GM12878 (cell line): ENCODE data around the gene BBC3. TPM values are rescaled to one million over a fixed set of nuclear protein-coding genes. Genes with fewer than 3 reads are reported as not detected.
A peak's percentile ranks its signal among the peaks of the same experiment; 100 is the strongest.

Experiments used
- ATAC-seq: fragments of 200-7000 bp; cut with Tn5 transposase; 3 replicates; pipeline ENCODE4 v1.9.1; 2020; ENCODE audit warnings: mild to moderate bottlenecking, moderate library complexity
- BruUV-seq: library from RNA; stranded (reverse); fragments of 400-500 nt; replicated peaks from 2 replicates; lab custom pipeline; 2021; lab: Mats Ljungman, UMichigan
- CTCF ChIA-PET: fragments of 300-600 bp; sonication (Branson Sonifier 250); formaldehyde crosslinking; extraction: SDS; loops from one replicate; lab custom pipeline; 2021; ENCODE audit warnings: inconsistent platforms; lab: Yijun Ruan, JAX
- POLR2A ChIA-PET: fragments of 350-600 bp; formaldehyde crosslinking; extraction: SDS; loops from one replicate; lab custom pipeline; 2021; ENCODE audit warnings: inconsistent platforms; lab: Charles Lee
- RAD21 ChIA-PET: fragments of 300-600 bp; sonication (Branson Sonifier 250); formaldehyde crosslinking; loops from one replicate; lab custom pipeline; 2023; ENCODE audit warnings: antibody characterized with exemption; ENCODE audit not compliant: unreplicated experiment; lab: Charles Lee
- SMC1A ChIA-PET: fragments of 300-600 bp; sonication (Branson Sonifier 250); formaldehyde crosslinking; loops from one replicate; lab custom pipeline; 2023; ENCODE audit not compliant: unreplicated experiment, uncharacterized antibody; lab: Charles Lee
- DNase-seq: peaks from one replicate; pipeline ENCODE4 v3.0.0-alpha.2; 2011; ENCODE audit warnings: low read depth, low spot score
- FAIRE-seq: peaks from 3 replicates; lab custom pipeline; 2011; peaks lifted over from hg19 to GRCh38; lab: Jason Lieb, UNC
- H2AFZ ChIP-seq: 2 replicates; pipeline ENCODE4 v1.6.0; 2011; ENCODE audit warnings: low read depth, low read length, control low read depth; ENCODE audit not compliant: control insufficient read depth
- H3K27ac ChIP-seq: 2 replicates; pipeline ENCODE4 v1.5.1; 2011; ENCODE audit warnings: control low read depth; ENCODE audit not compliant: control insufficient read depth, insufficient read depth
- H3K27me3 ChIP-seq, 2 experiments: replicated peaks in 1 of 2; 2 replicates each; pipeline versions ENCODE4 v1.6.0 to v1.6.1; 2011; ENCODE audit warnings: low read length in 1 of 2; ENCODE audit not compliant: control insufficient read depth in 2 of 2, insufficient read depth in 2 of 2
- H3K36me3 ChIP-seq, 2 experiments: 2 replicates each; pipeline ENCODE4 v1.5.1; 2011; ENCODE audit warnings: low read length in 1 of 2; ENCODE audit not compliant: control insufficient read depth in 2 of 2, insufficient read depth in 2 of 2
- H3K4me1 ChIP-seq: 2 replicates; pipeline ENCODE4 v1.6.1; 2011; ENCODE audit warnings: mild to moderate bottlenecking, low read length, moderate library complexity, mixed read lengths; ENCODE audit not compliant: control insufficient read depth, insufficient read depth
- H3K4me2 ChIP-seq: 2 replicates; pipeline ENCODE4 v1.6.0; 2011; ENCODE audit warnings: control low read depth; ENCODE audit not compliant: control insufficient read depth, insufficient read depth
- H3K4me3 ChIP-seq: fragments of 200-600 bp; sonication (generic); 2 replicates; pipeline ENCODE4 v1.5.1; 2016
- H3K79me2 ChIP-seq: 2 replicates; pipeline ENCODE4 v1.6.0; 2011; ENCODE audit warnings: low read length; ENCODE audit not compliant: control insufficient read depth, insufficient read depth
- H3K9ac ChIP-seq: 2 replicates; pipeline ENCODE4 v1.8.0; 2011; ENCODE audit warnings: low read length, control low read depth, mixed read lengths; ENCODE audit not compliant: control insufficient read depth, insufficient read depth
- H3K9me3 ChIP-seq: replicated peaks from 3 replicates; pipeline ENCODE4 v1.5.1; 2011; ENCODE audit warnings: mild to moderate bottlenecking, low read length; ENCODE audit not compliant: control insufficient read depth, insufficient read depth
- H4K20me1 ChIP-seq: 2 replicates; pipeline ENCODE4 v1.6.0; 2011; ENCODE audit not compliant: control insufficient read depth, insufficient read depth
- POLR2A ChIP-seq: IDR thresholded peaks from 2 replicates; pipeline ENCODE4 v1.6.1; 2011; ENCODE audit warnings: low read depth, mild to moderate bottlenecking, low read length
- TCF12 ChIP-seq: IDR thresholded peaks from 2 replicates; pipeline ENCODE4 v1.6.1; 2011; ENCODE audit warnings: low read depth, mild to moderate bottlenecking, low read length
- WGBS: methylation state at CpG from one replicate; pipeline ENCODE4 v1.1.6; 2016; ENCODE audit warnings: low lambda C conversion rate; ENCODE audit not compliant: insufficient replicate concordance, insufficient coverage; ENCODE audit errors: missing lambda C conversion rate; 5-methylcytosine and 5-hydroxymethylcytosine counted together
- in situ Hi-C: fragments of 300-500 bp; cut with MboI; formaldehyde crosslinking; loops from 9 replicates; pipeline ENCODE4 v1.14.3; 2018; ENCODE audit warnings: mixed read lengths
- intact Hi-C: fragments of 100-400 bp; cut with micrococcal nuclease; formaldehyde crosslinking; loops from one replicate; pipeline ENCODE4 v1.14.2; 2022; ENCODE audit not compliant: unreplicated experiment
- polyA plus RNA-seq, 11 experiments: library from polyadenylated mRNA; depleted of rRNA in 4 of 11; unstranded in 6 of 11; stranded (reverse) in 5 of 11; fragments of >200 nt; fragmentation: Nextera tagmentation in 4 of 11; fragmentation: Illumina TruSeq in 1 of 11; extraction: Ambion mirVana in 4 of 11; extraction: Trizol in 1 of 11; gene quantifications; 1 replicate in 1 of 11; 2 replicates in 10 of 11; pipeline versions ENCODE4 v1.2.1 to v1.2.3, GENCODE V29; 2011 to 2016; ENCODE audit warnings: inconsistent platforms in 2 of 11, missing spikeins in 2 of 11, low read depth in 1 of 11
- total RNA-seq, 4 experiments: library from RNA; depleted of rRNA in 3 of 4; stranded (reverse); fragments of >200 nt in 3 of 4; fragmentation: Illumina TruSeq in 1 of 4; extraction: Trizol in 1 of 4; gene quantifications; 2 replicates each; pipeline versions ENCODE4 v1.2.1 to v1.2.3, GENCODE V29; 2013 to 2021

Gene BBC3
- total and polyA plus RNA-seq, 10 of the 15 experiments (the other 5 are each of a cell fraction or from before 2014, with no cell fraction given) = 0.10 to 17.9 (median 7.5) TPM

DNA sequence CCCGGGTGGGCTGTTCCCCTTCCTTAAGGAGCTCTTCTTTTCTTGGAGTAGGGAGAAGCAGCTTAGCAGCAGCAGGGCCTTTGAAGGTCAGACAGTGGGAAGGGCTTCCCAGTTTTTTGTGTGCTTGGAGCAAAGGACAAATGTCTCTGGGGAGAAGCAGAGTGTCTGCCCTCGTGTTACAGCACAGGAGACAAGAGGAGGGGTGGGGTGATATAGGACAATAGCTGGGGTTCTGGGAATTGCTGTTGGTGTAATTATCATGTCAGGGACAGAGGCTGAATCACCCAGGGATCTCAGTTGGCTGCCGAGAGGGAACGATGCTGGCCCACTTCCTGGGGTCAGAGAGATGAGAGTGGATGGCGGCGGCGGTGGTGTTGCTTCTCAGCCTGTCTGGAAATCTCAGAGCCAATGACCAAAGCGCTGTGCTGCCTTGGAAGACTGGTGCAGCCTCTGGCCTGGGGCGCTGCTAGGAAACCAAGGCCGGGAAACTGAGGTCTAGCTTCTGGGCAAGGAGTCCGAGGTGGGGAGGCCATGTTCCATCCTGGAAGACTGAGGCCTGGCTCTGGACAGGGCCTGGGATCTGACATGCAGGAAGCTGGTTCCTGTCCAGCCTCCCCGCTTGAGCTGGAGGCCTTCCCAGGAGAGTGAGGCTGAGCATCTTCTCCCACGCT lies 44.9 kb upstream of the BBC3 start:
- ATAC-seq = no peak

More for the DNA sequence above, 44.9 kb upstream of the BBC3 start:
- Histone ChIP-seq H2AFZ (no peak overlapping the region), H3K9ac (no peak overlapping the region), H3K4me2 (peak overlapping the region; percentile 73), H4K20me1 (peaks cover 4% of the 10 kb centered on the region; the same call in 1 of the 2 replicates), H3K79me2 (no peaks in the 10 kb centered on the region; the same call in 1 of the 2 replicates), H3K4me1 (peaks cover 10% of the 10 kb centered on the region), H3K27ac (no peak overlapping the region), H3K9me3 (no peaks in the 10 kb centered on the region), H3K36me3 (peaks cover 0 to 1% of the 10 kb centered on the region in 2 experiments; a peak in 2 of 4 replicates), H3K4me3 (no peak overlapping the region)
- no peak for DNase-seq
- RAD21 ChIA-PET = interaction anchor here (1.3 to 2.4 kb wide), 5 partner anchors 9 to 73 kb away, joined by 3 to 39 read pairs (median 9); partner anchors contain the start of genes CCDC9 and DHX34
- SMC1A ChIA-PET = interaction anchor here (0.7 to 2.8 kb wide), 6 partner anchors 9 to 153 kb away, joined by 3 to 9 read pairs (median 4); no protein-coding TSS in a partner anchor
- WGBS = 97% methylated on average over 13 of the region's 13 CpGs
- no peak for FAIRE-seq
- no TSS peak for BruUV-seq
- in situ Hi-C loops = no loop called here
- intact Hi-C loops = no loop called here
- CTCF ChIA-PET = interaction anchor here (0.6 to 4.0 kb wide), 6 partner anchors 8 to 514 kb away, joined by 3 to 28 read pairs (median 4); partner anchors contain the start of genes DHX34 and KPTN
- TF ChIP-seq TCF12 = no peak
- TF ChIP-seq POLR2A = 0 out of 2 replicates have a peak, but pooled peaks have one; percentile 28
- TF ChIP-seq, all 136 proteins: peak for 1
- H3K27me3 ChIP-seq = no peaks in the 10 kb centered on the region
- POLR2A ChIA-PET = interaction anchor here (0.5 to 3.6 kb wide), 3 partner anchors 19 to 299 kb away, joined by 3 to 39 read pairs (median 4); partner anchors contain the start of gene CCDC9
